ENCODE data around the gene ANO2. TPM values are rescaled to one million over a fixed set of nuclear protein-coding genes. Genes with fewer than 3 reads are reported as not detected.

Gene ANO2
- total and polyA plus RNA-seq, 2 donors (not counting 3 experiments of a cell fraction or from before 2014, with no cell fraction given) = 15.4 to 65.0 TPM

GRCh38 chr12:5770727-5771126 lies 174.3 kb downstream of the ANO2 start:
- Histone ChIP-seq H3K9me3 (replicated peaks; ENCODE audit: control insufficient read depth, insufficient read depth, low read length) (no peaks in the 10 kb centered on the region), H3K36me3 (ENCODE audit: control insufficient read depth in 2 of 2, extremely low read depth in 1 of 2, insufficient read depth in 2 of 2, low read length in 2 of 2) (peaks cover 0 to 10% of the 10 kb centered on the region in 2 experiments), H2AFZ (ENCODE audit: low read depth, low read length) (no peak overlapping the region), H4K20me1 (replicated peaks; ENCODE audit: control insufficient read depth, extremely low read depth, insufficient read depth, low read length) (no peaks in the 10 kb centered on the region), H3K4me3 (replicated peaks in 1 of 3; ENCODE audit: insufficient read depth in 1 of 3, low read depth in 1 of 3, low read length in 3 of 3) (no peak overlapping the region), H3K4me1 (ENCODE audit: control insufficient read depth, extremely low read depth, insufficient read depth, low read length) (no peaks in the 10 kb centered on the region), H3K27ac (ENCODE audit: insufficient read depth, low read depth, low read length) (no peak overlapping the region), H3K4me2 (ENCODE audit: insufficient read depth, low read length) (no peak overlapping the region), H3K79me2 (ENCODE audit: control insufficient read depth, insufficient read depth, low read length) (no peaks in the 10 kb centered on the region), H3K27me3 (ENCODE audit: control insufficient read depth in 2 of 2, insufficient read depth in 2 of 2, low read length in 2 of 2) (no peaks in the 10 kb centered on the region), H3K9ac (replicated peaks; ENCODE audit: extremely low read depth, insufficient read depth, low read length) (no peak overlapping the region), H3K9me1 (replicated peaks; ENCODE audit: control insufficient read depth, extremely low read depth, insufficient read depth, low read length) (no peaks in the 10 kb centered on the region)
- DNase-seq (ENCODE audit: low read depth, low spot score) = no peak
- ChIA-PET POLR2A (no interaction called here), CTCF (interaction anchor here (2.6 kb wide), 1 partner anchor 25 kb away, joined by 7 read pairs; no protein-coding TSS in a partner anchor)
- no TSS peak for BruUV-seq (replicated peaks)
- dilution Hi-C loops (cut with MboI; ENCODE audit: extremely low pct_ligation_motif_present, low sequenced_read_pairs) = no loop called here
- TF ChIP-seq MYC (IDR thresholded peaks at IDR 0.05; ENCODE audit: low read depth, low read length) (no peak), POLR2AphosphoS5 (IDR thresholded peaks at IDR 0.05; ENCODE audit: insufficient read depth, low read depth, low read length) (no peak), FOS (IDR thresholded peaks at IDR 0.05; ENCODE audit: borderline replicate concordance, insufficient read depth, low read length) (no peak), POLR2A (IDR thresholded peaks at IDR 0.05; ENCODE audit: low read depth, low read length) (no peak), EZH2 (IDR thresholded peaks at IDR 0.05; ENCODE audit: borderline replicate concordance, low read depth, low read length, severe bottlenecking) (no peak), CTCF (IDR thresholded peaks at IDR 0.05; ENCODE audit: extremely low read depth in 1 of 2, insufficient read depth in 1 of 2, low read depth in 1 of 2, low read length in 2 of 2) (no peak), GATA2 (IDR thresholded peaks at IDR 0.05; ENCODE audit: insufficient read depth, insufficient read length, low read depth, low read length) (no peak), JUN (IDR thresholded peaks at IDR 0.05; ENCODE audit: borderline replicate concordance, insufficient read depth, insufficient read length, low read depth) (no peak)
- TF ChIP-seq, protein P1, sequence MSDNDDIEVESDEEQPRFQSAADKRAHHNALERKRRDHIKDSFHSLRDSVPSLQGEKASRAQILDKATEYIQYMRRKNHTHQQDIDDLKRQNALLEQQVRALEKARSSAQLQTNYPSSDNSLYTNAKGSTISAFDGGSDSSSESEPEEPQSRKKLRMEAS (IDR thresholded peaks at IDR 0.05; ENCODE audit: insufficient read depth, insufficient read length) = no peak
- no peak for FAIRE-seq
- intact Hi-C loops (cut with micrococcal nuclease) = no loop called here
